Stimulated activated CD4-positive, alpha-beta T cell treated with anti-CD3 and anti-CD28 coated beads, TNF-alpha, amount 100 ng/mL, for 1 hour (primary cell): ENCODE results near the gene ISLR.

ENCODE experiments used
- DNase-seq, 3 donors: peaks; one replicate each; pipeline ENCODE4 v3.0.0-alpha.2; 2020; ENCODE audit warnings: low read depth in 3 of 3, low spot score in 1 of 3

Gene ISLR

DNA sequence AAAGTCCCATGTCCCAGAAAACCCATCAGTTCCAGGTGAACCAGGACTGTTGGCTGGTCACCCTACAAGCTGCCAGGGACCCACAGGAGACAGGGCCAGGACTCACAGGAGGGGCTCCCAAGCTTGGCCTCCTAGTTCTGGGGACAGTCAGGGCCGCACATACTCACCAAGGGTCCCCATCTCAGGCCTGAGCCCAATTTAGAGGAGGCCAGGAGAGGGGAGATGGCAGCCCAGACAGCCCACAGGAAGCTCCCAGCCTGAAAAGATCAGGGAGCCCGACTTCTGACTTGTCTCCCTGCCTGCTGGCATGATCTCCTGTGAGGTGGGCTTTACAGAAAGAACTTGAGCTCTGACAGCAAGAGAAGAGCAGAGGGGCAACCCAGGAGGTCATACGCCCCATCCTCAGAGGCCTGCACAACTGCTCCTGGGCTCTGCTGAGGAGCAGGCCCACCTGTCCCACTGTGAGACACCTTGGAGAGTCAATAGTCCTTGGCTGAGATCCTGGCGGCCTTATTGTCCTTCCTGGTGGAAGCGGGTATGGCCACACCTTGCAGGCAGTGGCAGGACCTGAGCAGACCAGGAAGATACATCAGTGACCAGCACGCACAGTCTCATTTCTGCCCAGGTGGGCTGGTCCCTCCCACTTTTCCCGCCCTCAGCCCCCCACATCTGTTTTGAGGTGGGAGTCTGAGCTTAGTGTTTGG, 2.5 kb upstream of the ISLR start:
- no peak for DNase-seq

DNA sequence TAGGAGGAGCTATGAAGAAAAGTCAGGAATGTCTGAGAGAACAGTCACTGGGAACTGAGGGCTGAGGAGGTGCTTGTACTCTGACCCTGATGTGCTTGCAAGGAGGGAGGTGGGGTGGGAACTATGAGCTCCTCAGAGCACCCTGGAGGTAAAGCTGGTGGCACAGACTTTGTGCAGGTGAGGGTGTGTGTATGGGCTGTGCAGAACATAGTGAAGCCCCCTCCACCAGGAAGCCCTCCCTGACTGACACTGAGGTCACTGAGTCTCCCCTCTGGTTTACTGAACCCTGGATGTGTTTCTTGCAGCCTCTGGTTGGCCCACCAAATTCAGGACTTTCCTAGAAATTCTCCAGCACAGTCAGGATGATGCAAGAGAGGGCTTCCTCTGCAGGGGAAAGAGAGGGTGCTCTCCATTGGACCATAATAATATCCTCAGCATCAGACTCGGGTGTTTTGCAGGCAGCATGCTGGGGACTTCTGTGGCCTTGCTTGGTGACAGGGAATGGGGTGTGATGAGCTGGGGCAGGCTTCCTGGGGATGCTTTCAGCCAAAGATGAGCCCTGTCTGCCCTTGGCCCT, 1.5 kb upstream of the ISLR start:
- no peak for DNase-seq

DNA sequence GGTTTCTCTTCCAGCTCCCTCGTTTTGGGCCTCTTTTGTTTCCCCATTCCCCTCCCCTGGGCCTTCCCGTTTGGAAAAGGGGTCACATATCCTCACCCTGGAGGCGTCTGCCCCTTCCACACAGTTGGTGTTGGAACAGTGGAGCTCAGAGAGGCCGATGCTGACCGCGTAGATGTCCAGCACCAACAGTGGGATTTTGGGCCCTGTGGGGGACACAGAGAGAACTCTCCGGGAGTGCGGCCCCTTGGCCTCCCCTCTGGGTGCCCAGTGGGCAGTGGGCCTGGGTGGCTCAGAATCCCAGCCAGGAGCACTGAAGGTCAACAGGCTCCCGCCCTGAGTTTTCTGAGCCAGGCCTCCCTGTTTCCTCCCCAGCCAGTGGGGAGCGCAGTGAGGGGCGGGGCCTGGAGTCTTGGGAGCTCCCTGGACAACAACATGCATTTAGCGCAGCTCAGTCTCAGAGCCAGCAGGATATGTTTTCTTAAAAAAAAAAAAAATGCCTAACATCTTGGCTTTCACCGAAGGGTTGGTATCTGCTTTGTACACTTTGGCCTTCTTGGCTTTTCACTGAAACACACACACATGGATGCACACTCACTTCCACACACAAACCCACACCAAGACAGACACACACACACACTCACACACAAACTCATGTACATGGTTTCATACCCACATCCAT, 670 bp upstream of the ISLR start:
- no peak for DNase-seq

DNA sequence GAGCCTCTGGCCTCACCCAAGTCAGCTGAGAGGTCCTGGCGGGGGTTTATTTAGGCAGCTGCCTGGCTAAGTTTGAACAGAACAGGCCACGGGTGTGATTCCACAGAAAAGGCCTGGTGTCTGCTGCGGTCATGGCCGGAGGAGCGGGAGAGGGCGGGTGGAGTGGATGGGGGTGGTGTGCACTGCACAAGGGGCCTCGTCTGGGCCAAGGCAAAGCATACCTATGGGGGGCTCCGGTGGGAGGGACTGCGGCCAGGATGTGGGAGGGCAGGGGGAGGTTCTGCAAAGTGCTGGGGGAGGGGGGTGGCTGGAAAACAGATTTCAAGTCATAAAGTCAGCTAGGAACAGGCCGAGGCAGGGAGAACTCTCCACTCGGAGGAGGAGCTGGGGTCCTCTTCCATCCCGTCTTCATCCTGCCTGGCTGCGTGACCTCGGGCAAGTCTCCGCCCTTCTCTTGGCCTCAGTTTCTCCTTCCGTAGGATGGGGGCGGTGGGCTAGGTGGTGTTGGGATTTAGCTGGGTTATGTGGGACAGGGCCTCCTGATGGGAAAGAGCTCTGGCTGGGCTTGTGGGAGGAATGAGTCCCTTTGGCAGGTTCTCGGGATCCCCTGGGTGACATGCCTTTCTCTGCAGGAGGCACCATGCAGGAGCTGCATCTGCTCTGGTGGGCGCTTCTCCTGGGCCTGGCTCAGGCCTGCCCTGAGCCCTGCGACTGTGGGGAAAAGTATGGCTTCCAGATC, 878 bp downstream of the ISLR start:
- no peak for DNase-seq

DNA sequence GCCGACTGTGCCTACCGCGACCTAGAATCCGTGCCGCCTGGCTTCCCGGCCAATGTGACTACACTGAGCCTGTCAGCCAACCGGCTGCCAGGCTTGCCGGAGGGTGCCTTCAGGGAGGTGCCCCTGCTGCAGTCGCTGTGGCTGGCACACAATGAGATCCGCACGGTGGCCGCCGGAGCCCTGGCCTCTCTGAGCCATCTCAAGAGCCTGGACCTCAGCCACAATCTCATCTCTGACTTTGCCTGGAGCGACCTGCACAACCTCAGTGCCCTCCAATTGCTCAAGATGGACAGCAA, 1.4 kb downstream of the ISLR start:
- DNase-seq, result no peak

DNA sequence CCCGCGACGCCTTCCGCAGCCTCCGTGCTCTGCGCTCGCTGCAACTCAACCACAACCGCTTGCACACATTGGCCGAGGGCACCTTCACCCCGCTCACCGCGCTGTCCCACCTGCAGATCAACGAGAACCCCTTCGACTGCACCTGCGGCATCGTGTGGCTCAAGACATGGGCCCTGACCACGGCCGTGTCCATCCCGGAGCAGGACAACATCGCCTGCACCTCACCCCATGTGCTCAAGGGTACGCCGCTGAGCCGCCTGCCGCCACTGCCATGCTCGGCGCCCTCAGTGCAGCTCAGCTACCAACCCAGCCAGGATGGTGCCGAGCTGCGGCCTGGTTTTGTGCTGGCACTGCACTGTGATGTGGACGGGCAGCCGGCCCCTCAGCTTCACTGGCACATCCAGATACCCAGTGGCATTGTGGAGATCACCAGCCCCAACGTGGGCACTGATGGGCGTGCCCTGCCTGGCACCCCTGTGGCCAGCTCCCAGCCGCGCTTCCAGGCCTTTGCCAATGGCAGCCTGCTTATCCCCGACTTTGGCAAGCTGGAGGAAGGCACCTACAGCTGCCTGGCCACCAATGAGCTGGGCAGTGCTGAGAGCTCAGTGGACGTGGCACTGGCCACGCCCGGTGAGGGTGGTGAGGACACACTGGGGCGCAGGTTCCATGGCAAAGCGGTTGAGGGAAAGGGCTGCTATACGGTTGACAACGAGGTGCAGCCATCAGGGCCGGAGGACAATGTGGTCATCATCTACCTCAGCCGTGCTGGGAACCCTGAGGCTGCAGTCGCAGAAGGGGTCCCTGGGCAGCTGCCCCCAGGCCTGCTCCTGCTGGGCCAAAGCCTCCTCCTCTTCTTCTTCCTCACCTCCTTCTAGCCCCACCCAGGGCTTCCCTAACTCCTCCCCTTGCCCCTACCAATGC, 2.0 kb downstream of the ISLR start:
- DNase-seq, result no peak

DNA sequence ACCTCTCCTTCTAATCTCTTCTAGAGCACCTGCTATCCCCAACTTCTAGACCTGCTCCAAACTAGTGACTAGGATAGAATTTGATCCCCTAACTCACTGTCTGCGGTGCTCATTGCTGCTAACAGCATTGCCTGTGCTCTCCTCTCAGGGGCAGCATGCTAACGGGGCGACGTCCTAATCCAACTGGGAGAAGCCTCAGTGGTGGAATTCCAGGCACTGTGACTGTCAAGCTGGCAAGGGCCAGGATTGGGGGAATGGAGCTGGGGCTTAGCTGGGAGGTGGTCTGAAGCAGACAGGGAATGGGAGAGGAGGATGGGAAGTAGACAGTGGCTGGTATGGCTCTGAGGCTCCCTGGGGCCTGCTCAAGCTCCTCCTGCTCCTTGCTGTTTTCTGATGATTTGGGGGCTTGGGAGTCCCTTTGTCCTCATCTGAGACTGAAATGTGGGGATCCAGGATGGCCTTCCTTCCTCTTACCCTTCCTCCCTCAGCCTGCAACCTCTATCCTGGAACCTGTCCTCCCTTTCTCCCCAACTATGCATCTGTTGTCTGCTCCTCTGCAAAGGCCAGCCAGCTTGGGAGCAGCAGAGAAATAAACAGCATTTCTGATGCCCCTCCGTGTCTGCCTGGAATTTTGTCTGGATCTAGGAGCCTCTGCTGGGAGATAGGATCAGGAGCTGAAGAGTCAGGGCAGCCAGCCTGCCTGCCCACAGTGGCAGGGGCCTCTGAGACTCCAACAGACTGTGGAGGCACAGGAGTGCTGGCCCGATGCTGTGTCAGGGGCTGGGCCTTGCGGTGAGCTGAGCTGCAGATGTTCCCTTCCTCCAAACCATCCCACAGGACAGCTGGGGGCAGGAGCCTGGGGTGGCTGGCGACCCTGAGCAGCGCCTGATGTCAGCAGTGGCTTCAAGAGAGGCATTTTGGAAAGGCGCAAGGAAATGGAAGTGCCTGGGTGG, 3.0 kb downstream of the ISLR start:
- DNase-seq, result no peak

DNA sequence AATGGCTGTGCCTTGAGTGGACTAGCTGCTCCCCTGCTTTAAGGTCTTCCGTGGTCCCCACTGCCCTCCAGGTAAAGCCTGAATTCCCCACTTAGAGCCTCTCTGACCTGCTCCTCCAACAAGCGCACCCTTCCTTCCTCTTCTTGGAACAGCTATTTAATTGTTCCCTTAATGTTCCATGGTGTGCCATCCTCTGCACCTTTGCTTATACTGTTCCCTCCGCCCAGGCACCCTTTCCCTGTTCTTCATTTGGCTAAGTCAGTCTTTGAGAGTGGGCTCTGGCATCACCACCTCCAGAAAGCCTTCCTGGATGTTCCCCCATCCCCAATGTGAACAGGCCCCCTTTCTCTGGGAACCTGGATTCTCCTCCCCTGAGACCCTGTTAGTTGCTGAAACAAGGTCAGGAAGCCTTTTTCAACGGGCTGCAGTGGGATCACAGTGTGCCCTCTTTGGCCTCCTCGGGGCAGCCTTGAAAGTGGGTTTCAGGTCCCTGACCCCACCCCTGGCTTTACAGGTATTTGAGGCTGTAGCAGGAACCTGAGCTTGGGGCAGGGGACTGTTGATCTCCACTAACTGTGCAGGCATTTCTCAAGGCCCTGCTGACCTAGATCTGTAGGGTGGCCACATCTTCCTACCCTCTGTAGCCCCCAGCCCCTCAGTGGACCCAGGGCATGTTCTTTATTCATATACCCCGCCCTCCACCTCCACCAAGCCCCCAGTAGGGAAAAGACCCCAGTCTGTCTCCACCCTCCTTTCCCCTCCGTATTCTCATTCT, 5.0 kb downstream of the ISLR start:
- no peak for DNase-seq

DNA sequence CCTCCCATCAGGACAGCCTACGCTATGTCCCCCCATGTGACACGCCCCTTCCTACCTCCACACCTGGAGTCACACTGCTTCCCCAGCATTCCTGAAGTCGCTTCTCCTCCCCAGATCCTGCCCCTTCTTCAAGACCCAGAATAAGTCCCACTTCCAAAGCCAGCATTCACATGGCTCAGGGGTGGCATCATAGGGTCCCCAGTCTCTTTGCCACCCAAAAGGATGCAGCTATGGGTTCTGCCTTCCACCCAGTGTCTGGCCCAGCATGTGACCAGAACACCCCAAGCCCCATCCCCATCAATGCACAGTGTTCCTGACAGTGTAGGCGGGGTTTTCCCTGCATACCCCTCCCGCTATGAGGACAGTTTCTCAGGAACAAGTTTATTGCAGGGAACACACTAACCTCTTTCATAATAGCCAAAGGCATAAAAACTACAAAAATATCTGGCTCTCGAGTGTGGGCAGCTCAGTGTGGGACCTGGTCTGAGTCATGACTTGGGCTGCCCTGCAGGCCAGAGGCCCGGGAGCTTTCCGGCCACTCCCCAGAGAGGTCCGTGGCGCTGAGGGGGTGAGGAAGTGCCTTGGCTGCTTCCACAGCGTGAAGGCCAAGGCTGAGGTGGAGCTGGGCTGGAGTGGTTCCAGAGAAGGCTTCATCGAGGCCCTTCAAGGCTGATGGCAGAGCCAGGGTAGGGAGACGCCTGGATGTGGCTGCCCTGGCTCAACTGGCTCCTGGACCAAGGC, 5.8 kb downstream of the ISLR start:
- DNase-seq, result no peak

DNA sequence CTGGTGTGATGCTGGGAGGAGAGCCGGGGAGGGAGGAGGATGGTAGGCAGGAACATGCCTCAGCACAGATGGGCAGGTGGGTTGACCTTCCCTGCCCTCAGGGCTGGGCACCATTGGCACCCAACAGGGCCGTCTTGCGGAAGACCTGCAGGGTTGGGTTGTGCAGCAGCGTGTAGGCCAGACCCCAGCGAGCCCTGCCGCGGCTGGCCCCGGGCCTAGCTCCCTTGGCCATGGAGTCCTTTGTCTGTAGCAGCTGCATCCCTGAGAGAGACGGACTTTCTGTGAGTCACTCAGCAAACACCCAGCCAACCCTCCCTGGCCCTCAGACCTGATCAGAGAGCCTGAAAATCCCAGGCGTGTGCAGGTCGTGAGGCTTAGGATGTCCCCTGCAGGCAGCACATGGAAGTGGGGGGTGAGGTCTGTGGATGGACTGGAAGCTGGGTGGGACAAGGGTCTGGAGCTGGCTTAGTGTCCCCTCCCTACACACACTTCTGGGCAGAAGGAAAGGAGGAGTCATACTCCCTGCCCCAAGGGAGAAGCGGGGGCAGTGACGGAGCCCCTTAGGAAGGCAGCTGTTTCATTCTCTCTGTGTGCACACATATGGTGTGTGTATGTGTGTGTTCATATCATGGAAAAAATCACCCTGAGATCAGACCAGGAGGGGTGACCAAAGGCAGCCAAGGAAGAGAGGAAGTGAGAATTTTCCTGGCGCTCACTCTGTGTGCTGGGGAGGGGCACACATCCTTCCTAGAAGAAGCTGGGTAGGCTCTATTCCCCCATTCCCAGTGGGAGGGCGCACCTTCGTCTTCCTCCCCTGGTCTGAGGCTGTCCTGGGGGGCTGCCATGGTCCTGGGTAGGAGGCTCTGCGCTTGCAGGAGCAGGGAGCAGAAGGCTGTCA, 6.7 kb downstream of the ISLR start:
- DNase-seq, result no peak

DNA sequence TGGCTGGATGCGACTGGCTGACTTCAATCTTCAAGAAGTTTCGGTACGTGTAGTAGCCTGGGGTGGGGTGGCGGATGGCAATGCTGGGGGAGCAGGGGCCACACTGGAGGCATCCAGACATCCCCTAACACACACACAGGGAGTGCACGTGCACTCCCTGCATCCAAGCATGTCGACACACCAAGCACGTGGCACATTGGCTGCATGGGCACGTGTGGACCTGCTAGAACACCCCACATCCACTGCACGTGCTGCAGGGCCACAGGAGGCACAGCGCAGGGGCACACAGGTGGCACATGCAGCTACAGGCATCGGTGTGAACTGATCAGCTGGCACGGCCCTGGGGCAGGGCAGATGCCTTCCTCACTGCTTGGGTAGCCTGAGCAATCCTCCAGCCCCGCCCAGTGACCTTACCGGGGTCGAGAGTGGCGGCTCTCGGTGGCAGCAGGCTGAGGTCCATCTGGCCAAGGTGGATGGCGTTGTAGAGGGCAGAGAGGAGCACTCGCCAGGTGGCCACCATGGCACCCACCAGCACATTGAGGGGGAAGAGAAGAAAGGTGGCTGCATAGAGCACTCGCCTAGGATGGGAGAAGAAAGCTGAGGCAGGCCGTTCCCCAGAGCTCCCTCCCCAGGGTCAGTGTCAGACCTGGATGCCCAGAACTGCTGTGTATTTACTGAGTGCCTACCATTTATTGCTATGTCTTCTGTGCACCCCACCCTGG, 7.5 kb downstream of the ISLR start:
- no peak for DNase-seq

DNA sequence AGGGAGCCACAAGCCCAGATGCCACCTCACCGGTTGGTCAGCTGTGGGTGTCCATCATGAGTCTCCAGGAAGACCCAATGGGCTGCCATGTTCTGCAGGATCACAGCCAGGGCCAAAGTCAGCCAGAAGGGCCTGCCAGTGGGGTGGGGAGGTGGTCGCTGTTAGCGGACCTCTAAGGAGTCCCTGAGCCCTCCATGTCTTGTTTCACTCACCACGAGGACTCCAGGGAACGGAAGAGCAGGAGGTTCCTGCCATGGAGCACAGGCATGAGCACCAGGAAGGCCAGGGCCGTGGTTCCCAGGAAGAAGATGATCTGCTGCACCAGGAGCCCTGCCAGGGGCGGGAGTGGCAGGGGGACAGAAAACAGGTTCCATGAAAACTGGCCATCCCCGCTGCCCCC, 8.6 kb downstream of the ISLR start:
- no peak for DNase-seq

DNA sequence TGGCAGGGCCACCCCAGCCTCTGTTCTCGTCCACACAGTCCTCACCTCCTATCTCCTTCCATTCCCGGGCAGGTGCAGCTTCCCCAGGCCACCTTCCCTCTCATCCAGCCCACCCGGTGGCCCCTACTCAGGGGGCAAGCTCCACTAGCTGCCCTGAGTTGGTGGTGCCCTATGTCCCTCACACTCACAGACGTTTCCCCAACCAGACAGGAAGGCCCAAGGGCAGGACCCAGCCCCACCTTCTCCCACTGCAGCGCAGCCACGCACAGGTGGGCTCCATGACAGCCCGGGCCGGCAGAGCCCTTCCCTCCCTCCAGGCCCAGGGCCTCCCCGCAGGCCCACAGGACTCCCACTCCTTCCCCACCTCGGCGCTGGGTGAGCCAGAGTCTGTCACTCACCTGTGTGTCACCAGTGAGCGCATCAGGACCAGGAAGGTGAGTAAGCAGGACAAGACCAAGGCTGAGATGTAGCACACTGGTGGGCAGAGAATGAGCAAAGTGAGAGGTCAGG, 11.1 kb downstream of the ISLR start:
- no peak for DNase-seq

DNA sequence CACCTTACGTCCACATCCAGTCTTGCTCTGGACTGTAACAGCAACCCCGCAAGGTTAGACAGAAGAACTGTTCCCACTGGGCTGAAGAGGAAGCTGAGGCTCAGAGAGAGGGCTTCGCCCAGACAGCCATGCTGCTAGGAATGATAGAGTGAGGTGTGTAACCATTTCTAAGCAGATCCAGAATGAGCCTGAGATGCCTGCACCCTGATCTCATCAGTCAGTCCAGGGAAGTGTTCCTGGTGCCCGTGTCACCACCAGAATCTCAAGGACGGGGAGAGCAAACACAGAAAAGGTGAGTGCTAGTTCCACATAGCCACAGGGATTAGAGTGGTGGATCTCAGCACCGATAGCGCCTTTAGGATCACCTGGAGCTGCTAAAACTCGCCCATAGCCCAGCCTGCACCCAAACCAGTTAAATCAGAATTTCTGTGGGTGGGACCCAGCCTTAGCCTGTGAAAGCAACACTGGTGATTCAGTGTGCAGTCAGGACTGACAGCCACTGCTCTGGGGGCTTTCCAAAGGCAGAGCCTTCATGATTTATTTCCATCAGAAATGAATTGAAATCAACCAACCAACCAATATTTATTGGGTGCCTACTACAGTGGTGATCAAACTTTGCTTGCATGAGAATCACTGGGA, 12.3 kb downstream of the ISLR start:
- no peak for DNase-seq

DNA sequence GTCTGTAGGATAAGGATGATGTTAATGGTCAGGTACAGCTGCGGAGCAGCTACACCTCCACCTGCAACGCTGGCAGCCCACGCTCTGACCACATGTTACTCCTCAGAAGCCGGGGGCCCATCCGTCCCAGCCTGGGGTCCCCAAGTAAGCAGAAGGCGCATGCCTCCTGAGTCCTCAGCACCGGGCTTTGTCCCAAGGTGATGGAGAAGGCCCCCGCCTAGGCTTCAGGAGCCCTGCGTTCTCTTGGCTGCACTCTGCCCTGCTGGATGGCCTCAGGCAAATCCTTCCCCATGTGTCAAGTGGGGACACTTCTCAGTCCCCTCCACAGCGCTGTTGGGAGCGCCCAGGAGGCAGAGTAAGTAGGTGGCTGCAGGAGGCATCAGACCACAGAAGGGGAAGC, 14.7 kb downstream of the ISLR start:
- DNase-seq, result no peak

DNA sequence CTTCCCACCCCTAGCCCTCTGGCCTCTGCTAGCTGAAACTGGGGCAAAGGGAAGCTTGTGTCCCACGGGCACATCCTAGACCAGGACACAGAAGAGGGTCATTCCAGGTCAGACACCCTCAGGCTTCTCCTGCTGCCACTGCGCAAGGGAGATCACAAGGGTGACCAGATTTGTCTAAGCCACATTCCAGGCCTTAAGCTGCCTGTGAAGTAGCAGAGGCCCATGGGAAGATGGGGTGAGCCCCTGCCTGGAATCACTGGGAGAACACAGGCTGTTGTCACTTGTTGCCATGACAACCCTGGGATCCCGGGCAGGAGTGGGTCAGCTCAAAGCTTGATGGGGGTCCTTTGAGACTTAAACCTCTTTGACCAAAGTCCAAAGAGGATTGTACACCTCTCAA, 18.3 kb downstream of the ISLR start:
- DNase-seq, result no peak
